ENCODE measurements around the gene NARS2. TPM values are rescaled to one million over a fixed set of nuclear protein-coding genes. Genes with fewer than 3 reads are reported as not detected.
"Not testable (repeated sequence)": the region's sequence is repeated elsewhere in the genome, so short reads cannot be mapped to it uniquely, and the experiment has no call there.

Gene NARS2
- total RNA-seq, 1 donor: 17.8 TPM

GRCh38 chr11:78493413-78493975 is 81.2 kb downstream of the NARS2 start:
- DNase-seq (ENCODE audit: low read depth in 2 of 3, low spot score in 2 of 3): no peak

GRCh38 chr11:78492973-78493372 is 81.7 kb downstream of the NARS2 start:
- DNase-seq (ENCODE audit: low read depth in 2 of 3, low spot score in 2 of 3): no peak

DNA sequence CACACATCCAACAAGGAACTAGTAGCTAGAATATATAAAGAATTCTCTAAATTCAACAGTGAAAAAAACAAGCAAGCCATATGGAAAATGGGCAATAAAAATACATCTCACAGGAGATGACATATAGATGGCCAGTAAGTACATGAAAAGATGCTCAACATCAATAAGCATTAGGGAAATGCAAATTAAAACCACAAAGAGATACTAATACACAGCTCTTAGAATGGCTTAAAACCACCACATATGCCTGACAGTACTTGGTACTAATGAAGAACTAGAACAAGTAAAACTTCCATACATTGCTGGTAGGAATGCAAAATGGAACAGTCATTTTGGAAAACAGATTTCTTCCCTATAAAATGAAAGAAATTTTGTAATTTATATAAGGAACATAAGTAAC is 85.5 kb downstream of the NARS2 start:
- DNase-seq (ENCODE audit: low read depth in 2 of 3, low spot score in 2 of 3): no peak

GRCh38 chr11:78478536-78478935 is 96.1 kb downstream of the NARS2 start:
- no peak for DNase-seq (ENCODE audit: low read depth in 2 of 3, low spot score in 2 of 3)

- DNase-seq (ENCODE audit: low read depth in 2 of 3, low spot score in 2 of 3): no peak
Measured at GRCh38 chr11:78476066-78476465, 98.6 kb downstream of the NARS2 start.

GRCh38 chr11:78474451-78474850 is 100.2 kb downstream of the NARS2 start:
- no peak for DNase-seq (ENCODE audit: low read depth in 2 of 3, low spot score in 2 of 3)

DNA sequence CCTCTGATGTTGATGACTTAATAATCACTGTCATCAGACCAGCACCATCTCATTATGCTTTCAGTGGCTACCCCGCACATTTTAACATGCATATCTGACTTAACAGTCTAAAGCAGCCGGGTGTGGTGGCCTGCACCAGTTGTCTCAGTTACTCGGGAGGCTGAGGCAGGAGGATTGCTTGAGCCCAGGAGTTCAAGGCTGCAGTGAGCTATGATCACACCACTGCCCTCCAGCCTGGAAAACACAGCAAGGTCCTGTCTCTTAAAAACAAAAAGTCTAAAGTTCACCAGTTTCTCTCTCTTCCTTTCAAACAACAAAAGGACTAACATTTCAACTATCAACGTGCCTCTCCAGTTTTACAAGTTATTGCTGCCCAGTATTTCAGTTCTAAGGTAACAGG is 101.8 kb downstream of the NARS2 start:
- DNase-seq (ENCODE audit: low read depth in 2 of 3, low spot score in 2 of 3): no peak

- DNase-seq (ENCODE audit: low read depth in 2 of 3, low spot score in 2 of 3): no peak
Measured at GRCh38 chr11:78472382-78472781, 102.3 kb downstream of the NARS2 start.

GRCh38 chr11:78470861-78471442 is 103.7 kb downstream of the NARS2 start:
- DNase-seq (ENCODE audit: low read depth in 2 of 3, low spot score in 2 of 3): no peak

GRCh38 chr11:78469896-78470295 is 104.8 kb downstream of the NARS2 start:
- DNase-seq (ENCODE audit: low read depth in 2 of 3, low spot score in 2 of 3): no peak

DNA sequence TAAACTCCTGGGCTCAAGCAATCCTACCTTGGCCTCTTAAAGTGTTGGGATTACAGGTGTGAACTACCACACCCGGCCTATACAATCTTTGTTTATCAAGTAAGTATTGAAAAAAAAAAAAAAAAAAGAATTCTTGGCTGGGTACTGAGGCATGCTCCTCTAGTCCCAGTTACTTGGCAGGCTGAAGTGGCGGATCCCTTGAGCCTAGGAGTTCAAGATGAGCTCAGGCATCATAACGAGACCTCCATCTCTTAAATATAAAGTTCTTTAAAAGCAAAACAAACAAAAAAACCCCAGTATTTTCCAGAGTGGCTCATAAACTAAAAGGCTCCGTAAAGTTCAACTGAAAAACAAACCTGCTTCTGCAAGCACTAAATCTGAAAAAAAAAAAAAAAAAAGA is 106.7 kb downstream of the NARS2 start:
- no peak for DNase-seq (ENCODE audit: low read depth in 2 of 3, low spot score in 2 of 3)

DNA sequence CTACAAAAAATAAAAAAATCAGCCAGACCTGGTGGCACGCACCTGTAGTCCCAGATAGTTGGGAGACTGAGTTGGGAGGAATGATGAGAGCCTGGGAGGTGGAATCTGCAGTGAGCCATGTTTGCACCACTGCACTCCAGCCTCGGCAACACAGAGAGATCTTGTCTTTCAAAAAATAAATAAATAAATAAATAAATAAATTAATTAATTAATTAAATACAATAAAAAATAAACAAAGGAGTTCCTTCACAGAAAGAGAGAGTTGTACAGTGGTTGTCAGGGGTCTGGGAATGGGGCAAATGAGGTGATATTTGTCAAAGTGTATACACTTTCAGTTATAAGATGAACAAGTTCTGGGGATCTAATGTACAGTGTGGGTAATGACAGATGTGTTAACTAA is 107.3 kb downstream of the NARS2 start:
- no peak for DNase-seq (ENCODE audit: low read depth in 2 of 3, low spot score in 2 of 3)

DNA sequence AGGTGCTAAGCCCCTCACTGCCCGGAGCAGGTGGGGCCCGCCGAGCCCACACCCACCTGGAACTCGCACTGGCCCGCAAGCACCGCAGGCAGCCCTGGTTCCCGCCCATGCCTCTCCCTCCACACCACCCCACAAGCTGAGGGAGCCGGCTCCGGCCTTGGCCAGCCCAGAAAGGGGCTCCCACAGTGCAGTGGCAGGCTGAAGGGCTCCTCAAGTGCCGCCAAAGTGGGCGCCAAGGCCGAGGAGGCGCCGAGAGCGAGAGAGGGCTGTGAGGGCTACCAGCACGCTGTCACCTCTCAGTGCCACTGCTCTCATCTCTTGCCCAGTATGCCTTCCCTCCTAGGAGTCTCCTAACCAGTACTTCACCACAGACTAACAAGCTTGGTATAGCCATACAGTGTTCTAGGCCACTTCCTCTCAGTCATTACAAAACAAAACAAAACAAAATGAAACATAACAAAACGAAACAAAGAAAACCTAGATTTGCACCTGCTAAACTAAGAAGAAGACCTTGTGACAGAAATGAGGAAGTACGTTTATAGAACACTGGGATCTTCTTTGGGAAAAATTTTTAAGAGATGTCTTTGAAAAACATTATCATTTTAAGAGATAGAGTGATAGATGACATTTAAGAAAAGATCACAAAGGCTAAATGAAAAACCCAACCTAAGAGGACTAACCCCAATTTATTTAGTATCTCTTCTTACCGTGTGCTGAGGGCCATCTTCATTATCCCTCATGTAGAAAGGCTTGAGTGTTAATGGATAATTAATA is 109.3 kb downstream of the NARS2 start:
- peak in 1 of 3 donors; percentile 54 for DNase-seq (ENCODE audit: low read depth in 2 of 3, low spot score in 2 of 3)

DNA sequence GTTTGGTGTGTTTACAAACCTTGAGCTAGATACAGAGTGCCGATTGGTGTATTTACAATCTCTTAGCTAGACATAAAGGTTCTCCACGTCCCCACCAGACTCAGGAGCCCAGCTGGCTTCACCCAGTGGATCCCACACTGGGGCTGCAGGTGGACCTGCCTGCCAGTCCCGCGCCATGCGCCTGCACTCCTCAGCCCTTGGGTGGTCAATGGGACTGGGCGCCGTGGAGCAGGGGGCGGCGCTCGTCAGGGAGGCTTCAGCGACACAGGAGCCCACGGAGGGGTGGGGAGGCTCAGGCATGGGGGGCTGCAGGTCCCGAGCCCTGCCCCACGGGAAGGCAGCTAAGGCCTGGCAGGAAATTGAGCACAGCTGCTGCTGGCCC is 109.9 kb downstream of the NARS2 start:
- DNase-seq (ENCODE audit: low read depth in 2 of 3, low spot score in 2 of 3): not testable (repeated sequence)

- DNase-seq (ENCODE audit: low read depth in 2 of 3, low spot score in 2 of 3): no peak
Measured at GRCh38 chr11:78460471-78460870, 114.2 kb downstream of the NARS2 start.

- no peak for DNase-seq (ENCODE audit: low read depth in 2 of 3, low spot score in 2 of 3)
Measured at GRCh38 chr11:78459738-78460137, 114.9 kb downstream of the NARS2 start.

DNA sequence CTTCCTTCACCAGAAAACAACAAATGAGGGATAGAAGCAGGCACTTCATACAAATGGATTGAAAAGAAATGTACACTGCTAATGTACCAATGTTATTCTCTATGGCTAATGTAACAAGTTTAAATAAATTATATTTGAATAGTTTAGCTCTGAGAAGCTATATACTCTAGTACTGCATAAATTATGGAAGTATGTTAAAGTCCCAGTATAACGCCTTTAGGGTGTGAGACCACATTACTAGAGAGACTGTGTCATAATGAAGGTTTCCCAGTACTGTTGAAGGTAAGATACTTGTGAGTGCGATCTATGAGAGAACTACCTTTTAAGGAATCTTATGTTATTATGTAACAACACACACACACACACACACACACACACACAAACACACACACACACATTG is 117.2 kb downstream of the NARS2 start:
- no peak for DNase-seq (ENCODE audit: low read depth in 2 of 3, low spot score in 2 of 3)

GRCh38 chr11:78453140-78453935 is 121.3 kb downstream of the NARS2 start:
- DNase-seq (ENCODE audit: low read depth in 2 of 3, low spot score in 2 of 3): peak in 1 of 3 donors; percentile 22

GRCh38 chr11:78451371-78452150 is 123.1 kb downstream of the NARS2 start:
- no peak for DNase-seq (ENCODE audit: low read depth in 2 of 3, low spot score in 2 of 3)

DNA sequence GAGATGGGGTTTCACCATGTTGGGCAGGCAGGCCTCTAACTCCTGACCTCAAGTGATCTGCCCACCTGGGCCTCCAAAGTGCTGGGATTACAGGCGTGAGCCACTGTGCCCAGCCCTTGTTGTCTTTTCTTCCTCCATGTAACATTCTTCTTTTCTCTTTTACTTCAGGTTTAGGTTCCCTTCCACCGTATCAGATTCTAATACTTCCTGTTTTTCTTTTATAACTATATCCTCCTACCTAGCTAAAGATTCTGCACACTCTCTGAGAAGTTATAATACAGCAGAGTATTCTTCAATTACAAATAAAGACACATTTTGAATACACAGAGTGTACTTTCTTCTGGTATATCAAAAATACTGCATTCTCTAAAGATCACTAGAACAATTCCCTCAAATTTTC is 123.8 kb downstream of the NARS2 start:
- DNase-seq (ENCODE audit: low read depth in 2 of 3, low spot score in 2 of 3): no peak

DNA sequence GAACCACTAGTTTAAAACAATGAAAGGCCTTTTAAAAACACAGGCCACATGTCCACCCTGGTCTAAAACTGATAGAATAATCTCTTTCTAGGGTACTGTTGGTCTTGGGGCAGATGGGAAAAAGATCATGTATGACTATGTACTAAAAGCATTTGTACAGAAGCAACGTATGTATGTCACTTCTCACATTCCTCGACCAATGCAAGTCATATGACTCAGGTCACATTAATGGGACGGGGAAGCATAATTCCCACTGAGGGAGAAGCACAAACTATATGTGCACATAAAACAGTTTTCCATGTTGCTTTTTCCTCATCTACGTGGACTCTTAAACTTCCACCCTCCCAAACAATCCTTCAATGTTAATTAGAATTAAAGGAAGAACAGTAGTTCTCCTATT is 124.8 kb downstream of the NARS2 start:
- no peak for DNase-seq (ENCODE audit: low read depth in 2 of 3, low spot score in 2 of 3)
